SK-N-SH treated with all-trans-retinoic acid at 6 μM for 48 hours (cell line): ENCODE measurements around the gene MAP1B.

Experiments
- ARNTL ChIP-seq: fragments of 450-650 bp; formaldehyde crosslinking; IDR thresholded peaks from 2 replicates; pipeline ENCODE4 v1.5.0; 2020; ENCODE audit warnings: low read depth, mild to moderate bottlenecking, moderate library complexity, borderline replicate concordance
- BACH2 ChIP-seq: fragments of 250-450 bp; sonication (Bioruptor Pico); IDR thresholded peaks from 2 replicates; pipeline ENCODE4 v1.9.0; 2021; ENCODE audit warnings: mild to moderate bottlenecking, borderline replicate concordance
- CREB5 ChIP-seq: fragments of 250-450 bp; sonication (Bioruptor Pico); IDR thresholded peaks from 2 replicates; pipeline ENCODE4 v1.5.1; 2020; ENCODE audit warnings: low read depth, mild to moderate bottlenecking, moderate library complexity
- ISL1 ChIP-seq: fragments of 250-450 bp; sonication (Bioruptor Pico); IDR thresholded peaks from 2 replicates; pipeline ENCODE4 v2.1.2; 2022; ENCODE audit warnings: mild to moderate bottlenecking, moderate library complexity
- PATZ1 ChIP-seq: fragments of 250-450 bp; sonication (Bioruptor Pico); IDR thresholded peaks from 2 replicates; pipeline ENCODE4 v1.8.0; 2020; ENCODE audit warnings: mild to moderate bottlenecking, moderate library complexity, borderline replicate concordance
- RARB ChIP-seq: fragments of 250-450 bp; sonication (Bioruptor Pico); IDR thresholded peaks from 2 replicates; pipeline ENCODE4 v1.8.0; 2021; ENCODE audit warnings: mild to moderate bottlenecking, moderate library complexity
- ZFP30 ChIP-seq: fragments of 450-650 bp; formaldehyde crosslinking; IDR thresholded peaks from 2 replicates; pipeline ENCODE4 v1.5.0; 2022; ENCODE audit warnings: mild to moderate bottlenecking, moderate library complexity
- ZNF70 ChIP-seq: fragments of 450-650 bp; formaldehyde crosslinking; IDR thresholded peaks from 2 replicates; pipeline ENCODE4 v1.5.0; 2020; ENCODE audit warnings: mild to moderate bottlenecking, moderate library complexity
- TF ChIP-seq, protein P1 (sequence below): fragments of 250-450 bp; sonication (Bioruptor Pico); IDR thresholded peaks from 2 replicates; pipeline ENCODE4 v1.8.0; 2021; ENCODE audit warnings: low read depth, mild to moderate bottlenecking, moderate library complexity, borderline replicate concordance

DNA sequence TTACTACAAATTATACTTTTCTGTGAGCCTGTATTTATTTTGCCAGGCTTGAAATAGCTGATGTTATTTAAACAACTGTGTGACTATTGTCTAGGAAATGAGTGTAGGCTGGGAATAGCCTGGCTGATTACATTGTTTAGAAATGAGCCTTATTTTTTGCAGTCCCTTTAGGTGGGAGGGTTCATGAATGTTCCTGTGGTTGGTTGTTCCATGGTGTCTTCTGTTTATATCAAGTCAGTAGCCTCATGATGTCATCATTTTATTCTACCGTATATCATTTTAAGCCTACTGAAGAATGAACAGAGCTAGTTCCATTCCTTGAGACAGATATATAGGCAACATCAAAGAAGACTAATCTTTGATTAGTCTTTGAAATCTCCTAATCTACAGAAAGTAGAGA, 53.1 kb downstream of the MAP1B start:
- TF ChIP-seq, protein P1, sequence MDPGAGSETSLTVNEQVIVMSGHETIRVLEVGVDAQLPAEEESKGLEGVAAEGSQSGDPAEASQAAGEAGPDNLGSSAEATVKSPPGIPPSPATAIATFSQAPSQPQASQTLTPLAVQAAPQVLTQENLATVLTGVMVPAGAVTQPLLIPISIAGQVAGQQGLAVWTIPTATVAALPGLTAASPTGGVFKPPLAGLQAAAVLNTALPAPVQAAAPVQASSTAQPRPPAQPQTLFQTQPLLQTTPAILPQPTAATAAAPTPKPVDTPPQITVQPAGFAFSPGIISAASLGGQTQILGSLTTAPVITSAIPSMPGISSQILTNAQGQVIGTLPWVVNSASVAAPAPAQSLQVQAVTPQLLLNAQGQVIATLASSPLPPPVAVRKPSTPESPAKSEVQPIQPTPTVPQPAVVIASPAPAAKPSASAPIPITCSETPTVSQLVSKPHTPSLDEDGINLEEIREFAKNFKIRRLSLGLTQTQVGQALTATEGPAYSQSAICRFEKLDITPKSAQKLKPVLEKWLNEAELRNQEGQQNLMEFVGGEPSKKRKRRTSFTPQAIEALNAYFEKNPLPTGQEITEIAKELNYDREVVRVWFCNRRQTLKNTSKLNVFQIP (CRISPR knock-in tag), result no peak
- TF ChIP-seq PATZ1 (CRISPR knock-in tag), result no peak
- no peak for TF ChIP-seq BACH2
- no peak for TF ChIP-seq RARB (CRISPR knock-in tag)
- no peak for TF ChIP-seq ARNTL (CRISPR knock-in tag)
- no peak for TF ChIP-seq CREB5
- TF ChIP-seq ISL1 (CRISPR knock-in tag), result no peak
- no peak for TF ChIP-seq ZNF70
- TF ChIP-seq ZFP30 (CRISPR knock-in tag), result no peak
